Epithelial cell of alveolus of lung (primary cell): ENCODE data around the gene ARL9. TPM values are rescaled to one million over a fixed set of nuclear protein-coding genes. Genes with fewer than 3 reads are reported as not detected.

Experiments used
- total RNA-seq: library from RNA; depleted of rRNA; stranded (reverse); fragments of >200 nt; gene quantifications from 2 replicates; pipeline ENCODE4 v1.2.1, GENCODE V29; 2015

The ARL9 gene, protein sequence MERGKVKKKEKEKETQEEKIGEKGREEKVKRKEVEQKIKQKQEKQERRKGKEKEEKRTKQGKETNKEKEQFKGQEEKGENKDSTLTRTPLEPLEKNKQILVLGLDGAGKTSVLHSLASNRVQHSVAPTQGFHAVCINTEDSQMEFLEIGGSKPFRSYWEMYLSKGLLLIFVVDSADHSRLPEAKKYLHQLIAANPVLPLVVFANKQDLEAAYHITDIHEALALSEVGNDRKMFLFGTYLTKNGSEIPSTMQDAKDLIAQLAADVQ
- 0.52 TPM in 1 of 2 replicates, not detected in the other for total RNA-seq

DNA sequence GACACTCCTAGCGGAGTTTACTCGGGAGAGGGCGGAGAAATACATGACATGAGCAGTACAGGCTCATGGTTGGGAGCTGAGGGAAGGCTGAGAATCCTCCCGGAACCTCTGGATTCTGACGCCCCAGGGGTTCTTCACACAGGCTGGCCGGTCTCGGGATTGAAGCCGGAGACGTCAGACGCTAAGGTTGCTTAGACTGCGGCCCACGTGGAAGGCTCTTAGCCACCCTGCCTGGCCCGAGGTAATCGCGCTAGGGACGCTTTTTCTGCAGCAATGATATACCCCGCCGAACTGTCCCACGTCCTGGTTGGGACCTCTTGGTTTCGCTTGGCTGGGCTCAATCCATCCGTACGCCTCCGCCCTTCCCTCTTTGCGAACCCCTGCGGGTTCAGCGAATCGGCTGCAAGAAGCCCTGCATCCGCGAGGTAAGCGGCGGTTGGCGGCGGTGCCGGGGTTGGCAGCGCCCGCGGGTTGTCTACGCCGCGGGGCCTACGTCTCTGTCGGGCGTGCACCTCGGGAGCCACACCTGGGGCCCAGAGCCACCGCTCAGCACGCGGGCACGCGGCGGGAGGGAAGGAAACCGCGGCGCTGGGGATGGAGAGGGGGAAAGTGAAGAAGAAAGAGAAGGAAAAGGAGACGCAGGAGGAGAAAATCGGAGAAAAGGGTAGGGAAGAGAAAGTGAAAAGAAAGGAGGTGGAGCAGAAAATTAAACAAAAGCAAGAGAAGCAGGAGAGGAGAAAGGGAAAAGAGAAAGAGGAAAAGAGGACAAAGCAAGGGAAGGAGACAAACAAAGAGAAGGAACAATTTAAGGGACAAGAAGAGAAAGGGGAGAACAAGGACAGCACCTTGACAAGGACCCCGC is at the start of gene ARL9:
Gene ARL9, plus strand, starts transcription at position 523 of the 862 bp plus-strand sequence. Its CDS starts 72 bp downstream, at position 595.

DNA sequence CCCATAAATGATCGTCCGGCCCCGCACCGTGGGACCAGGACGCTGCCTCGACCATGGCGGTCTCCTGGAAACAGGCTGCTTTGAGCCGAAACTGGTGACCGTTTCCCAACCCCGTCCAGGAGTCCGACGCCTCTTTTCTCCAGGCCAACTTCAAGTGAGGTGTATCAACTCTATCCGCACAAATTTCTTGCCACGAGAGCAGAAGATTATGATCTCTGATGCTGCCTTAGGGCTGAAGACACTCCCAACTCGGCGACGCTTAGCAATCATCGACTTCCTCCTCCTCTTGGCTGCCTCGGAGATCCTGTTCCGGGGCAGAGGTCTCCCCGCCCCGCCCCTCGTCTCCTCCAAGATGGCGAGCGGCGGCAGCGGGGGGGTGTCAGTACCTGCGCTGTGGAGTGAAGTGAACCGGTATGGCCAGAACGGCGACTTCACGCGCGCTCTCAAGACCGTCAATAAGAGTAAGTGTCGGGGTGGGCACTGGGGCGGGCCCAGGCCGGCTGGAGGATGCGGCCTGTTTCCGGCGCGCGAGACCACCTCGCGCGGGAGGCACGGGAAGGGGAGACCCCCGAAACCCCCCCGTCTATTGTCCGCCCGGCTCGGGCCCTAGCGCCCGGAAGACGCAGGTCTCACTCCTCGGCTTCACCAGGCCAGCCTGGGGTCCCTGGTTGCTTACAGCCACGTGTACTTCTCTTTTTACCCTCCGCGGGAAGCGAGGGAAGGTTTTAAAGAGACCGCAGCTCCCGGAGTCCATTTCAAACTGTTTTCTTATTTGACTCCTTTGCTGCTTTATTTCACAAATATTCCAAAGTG is 38.1 kb upstream of the ARL9 start, which contains the start of gene SRP72:
Gene SRP72, plus strand, starts transcription at position 334 of the 813 bp plus-strand sequence. Its CDS starts 19 bp downstream, at position 353.

Other genes starting within 250 kb of the ARL9 start
- 7.1 and 9.3 TPM in 2 replicates for gene AASDH, start 118.3 kb upstream of the ARL9 start, total RNA-seq
- gene PPAT, start 70.2 kb upstream of the ARL9 start, total RNA-seq = 7.3 and 16.4 TPM in 2 replicates
- 61.5 and 80.0 TPM in 2 replicates for gene PAICS, start 69.5 kb upstream of the ARL9 start, total RNA-seq
- gene SRP72, start 38.2 kb upstream of the ARL9 start, total RNA-seq = 44.6 and 63.3 TPM in 2 replicates
- 2.2 and 5.2 TPM in 2 replicates for gene HOPX, start 175.5 kb downstream of the ARL9 start, total RNA-seq